Measurements from ENCODE around the gene P2RX5. TPM values are rescaled to one million over a fixed set of nuclear protein-coding genes. Genes with fewer than 3 reads are reported as not detected.
"Not testable (repeated sequence)": the region's sequence is repeated elsewhere in the genome, so short reads cannot be mapped to it uniquely, and the experiment has no call there.

Gene P2RX5
- total and polyA plus RNA-seq, 8 donors, result 1.1 to 37.5 (median 5.9) TPM; not detected in 2

DNA sequence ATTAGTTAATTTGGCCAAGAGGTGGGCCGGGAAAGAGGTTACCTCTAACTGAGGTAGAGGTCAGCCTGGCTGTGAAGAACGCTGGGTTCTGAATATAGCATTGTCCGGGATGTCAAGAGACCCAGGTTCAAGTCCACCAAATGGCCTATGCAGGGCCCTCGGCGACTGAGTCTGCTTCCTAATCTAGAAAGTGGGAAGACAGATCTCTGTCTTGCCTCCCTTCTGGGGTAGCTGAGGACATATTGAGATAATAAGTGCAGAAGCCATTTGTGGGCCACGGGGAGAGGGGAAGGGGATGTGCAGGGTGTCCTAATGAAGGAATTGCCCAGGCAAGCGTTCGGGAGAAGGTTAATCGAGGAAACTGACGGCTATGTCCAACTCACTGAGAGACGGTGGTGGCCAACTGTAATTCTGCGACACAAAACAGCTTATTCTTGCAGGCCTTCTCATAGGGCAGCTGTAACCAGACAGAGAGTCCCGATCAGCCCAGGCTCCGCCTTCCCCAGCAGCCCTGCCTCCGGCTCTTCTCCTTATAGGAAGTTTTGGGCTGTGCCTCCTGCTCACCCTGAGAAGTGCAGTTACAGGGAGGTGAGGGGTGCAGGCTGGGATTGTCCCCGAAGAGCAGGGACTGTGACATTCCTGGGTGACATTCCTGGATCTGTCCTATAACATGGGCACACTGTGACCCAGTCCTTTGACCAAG lies 43.6 kb upstream of the P2RX5 start:
- H3K4me3 ChIP-seq, result no peak overlapping the region
- no peak for TF ChIP-seq EP300 (IDR thresholded peaks at IDR 0.05)
- TF ChIP-seq, protein P1, sequence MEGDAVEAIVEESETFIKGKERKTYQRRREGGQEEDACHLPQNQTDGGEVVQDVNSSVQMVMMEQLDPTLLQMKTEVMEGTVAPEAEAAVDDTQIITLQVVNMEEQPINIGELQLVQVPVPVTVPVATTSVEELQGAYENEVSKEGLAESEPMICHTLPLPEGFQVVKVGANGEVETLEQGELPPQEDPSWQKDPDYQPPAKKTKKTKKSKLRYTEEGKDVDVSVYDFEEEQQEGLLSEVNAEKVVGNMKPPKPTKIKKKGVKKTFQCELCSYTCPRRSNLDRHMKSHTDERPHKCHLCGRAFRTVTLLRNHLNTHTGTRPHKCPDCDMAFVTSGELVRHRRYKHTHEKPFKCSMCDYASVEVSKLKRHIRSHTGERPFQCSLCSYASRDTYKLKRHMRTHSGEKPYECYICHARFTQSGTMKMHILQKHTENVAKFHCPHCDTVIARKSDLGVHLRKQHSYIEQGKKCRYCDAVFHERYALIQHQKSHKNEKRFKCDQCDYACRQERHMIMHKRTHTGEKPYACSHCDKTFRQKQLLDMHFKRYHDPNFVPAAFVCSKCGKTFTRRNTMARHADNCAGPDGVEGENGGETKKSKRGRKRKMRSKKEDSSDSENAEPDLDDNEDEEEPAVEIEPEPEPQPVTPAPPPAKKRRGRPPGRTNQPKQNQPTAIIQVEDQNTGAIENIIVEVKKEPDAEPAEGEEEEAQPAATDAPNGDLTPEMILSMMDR (IDR thresholded peaks at IDR 0.05), result no peak
- no peak for TF ChIP-seq POLR2AphosphoS5 (IDR thresholded peaks at IDR 0.05)
- TF ChIP-seq POLR2A (IDR thresholded peaks at IDR 0.05), result no peak
- H3K4me1 ChIP-seq, result peaks cover 13 to 23% (median 19%) of the 10 kb centered on the region in 4 donors
- no peaks in the 10 kb centered on the region for H3K36me3 ChIP-seq
- H3K9me3 ChIP-seq, result no peaks in the 10 kb centered on the region
- no peaks in the 10 kb centered on the region for H3K27me3 ChIP-seq
- DNase-seq, result no peak
- WGBS, 5 donors, result 73 to 82% (median 78%) methylated on average over 16 of the region's 16 CpGs
- intact Hi-C loops (cut with DNase I; ENCODE audit: low total_unique reads), result no loop called here
- peak overlapping the region in 2 of 5 donors; percentile 65 to 68 for H3K27ac ChIP-seq

DNA sequence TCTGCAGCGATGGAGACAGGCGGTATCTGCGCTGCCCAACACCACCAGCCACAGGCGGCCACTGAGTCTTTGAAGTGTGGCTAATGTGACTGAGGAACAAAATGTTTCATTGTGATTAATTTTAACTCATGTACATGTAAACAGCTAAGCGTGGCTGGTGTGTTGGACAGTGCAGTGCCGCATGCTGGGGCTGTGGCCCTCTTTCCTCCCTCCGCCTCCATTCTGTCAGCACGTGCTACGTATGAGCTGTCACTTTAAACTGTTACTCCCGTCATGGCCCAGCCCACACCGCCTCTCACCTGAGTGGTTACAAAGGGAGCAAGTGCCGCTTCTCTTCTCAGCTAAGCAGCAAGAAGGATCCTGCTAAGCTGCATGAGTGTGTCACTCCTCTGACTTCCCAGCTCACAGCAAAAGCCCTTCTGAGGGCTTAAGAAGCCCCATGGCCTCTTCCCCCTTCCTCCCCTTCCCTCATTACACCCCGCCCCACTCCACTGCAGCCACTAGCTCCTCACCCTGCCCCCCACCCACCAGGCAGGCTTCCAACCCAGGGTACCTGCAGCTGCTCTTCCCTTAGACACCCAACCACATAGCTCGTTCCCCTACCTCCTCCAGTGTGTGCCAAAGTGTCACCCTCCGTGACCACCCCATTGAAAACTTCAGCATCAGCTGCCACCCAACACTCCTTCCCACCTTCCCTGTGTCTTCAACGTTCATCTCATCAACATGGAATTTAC lies 42.8 kb upstream of the P2RX5 start:
- intact Hi-C loops (cut with DNase I; ENCODE audit: low total_unique reads), result no loop called here
- peak; percentile 73 to 81 for DNase-seq
- Histone ChIP-seq H3K27ac (peak overlapping the region; percentile 16 to 68 (median 64)), H3K4me3 (peak overlapping the region in 3 of 4 donors; percentile 25 to 36 (median 31)), H3K9me3 (no peaks in the 10 kb centered on the region), H3K27me3 (no peaks in the 10 kb centered on the region), H3K36me3 (no peaks in the 10 kb centered on the region), H3K4me1 (peaks cover 13 to 24% (median 19%) of the 10 kb centered on the region in 4 donors)
- TF ChIP-seq EP300 (IDR thresholded peaks at IDR 0.05) (no peak), POLR2A (IDR thresholded peaks at IDR 0.05) (no peak), POLR2AphosphoS5 (IDR thresholded peaks at IDR 0.05) (peak in 2 of 3 donors; percentile 32 to 49)
- TF ChIP-seq, protein P1 (IDR thresholded peaks at IDR 0.05), result no peak
- WGBS, 5 donors, result 17 to 32% (median 20%) methylated on average over 16 of the region's 16 CpGs

DNA sequence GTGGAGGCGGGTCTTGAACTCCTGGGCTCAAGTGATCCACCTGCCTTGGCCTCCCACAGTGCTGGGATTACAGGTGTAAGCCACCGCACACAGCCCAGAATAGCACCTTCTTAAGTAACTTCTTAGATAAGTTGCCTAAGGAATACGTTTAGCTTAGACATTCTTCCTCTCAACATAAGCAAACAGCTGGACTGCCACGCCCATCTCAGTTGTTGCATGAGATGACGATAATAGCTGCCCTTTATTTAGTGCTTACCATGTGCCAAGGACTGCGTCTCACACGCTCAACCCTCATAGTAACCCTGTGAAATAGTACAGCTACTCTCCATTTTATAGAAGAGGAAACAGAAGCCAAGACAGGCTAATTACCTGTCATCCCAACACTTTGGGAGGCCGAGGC lies 39.6 kb upstream of the P2RX5 start:
- no peaks in the 10 kb centered on the region for H3K36me3 ChIP-seq
- WGBS, 5 donors, result 32 to 54% (median 40%) methylated on average over 8 of the region's 8 CpGs
- peaks cover 13 to 26% (median 19%) of the 10 kb centered on the region in 4 donors for H3K4me1 ChIP-seq
- peak in 1 of 2 donors; percentile 23 for DNase-seq
- no peaks in the 10 kb centered on the region for H3K9me3 ChIP-seq
- no peak overlapping the region for H3K4me3 ChIP-seq
- no peak overlapping the region for H3K27ac ChIP-seq
- intact Hi-C loops (cut with DNase I; ENCODE audit: low total_unique reads), result no loop called here
- TF ChIP-seq, protein P1 (IDR thresholded peaks at IDR 0.05), result no peak
- H3K27me3 ChIP-seq, result no peaks in the 10 kb centered on the region

DNA sequence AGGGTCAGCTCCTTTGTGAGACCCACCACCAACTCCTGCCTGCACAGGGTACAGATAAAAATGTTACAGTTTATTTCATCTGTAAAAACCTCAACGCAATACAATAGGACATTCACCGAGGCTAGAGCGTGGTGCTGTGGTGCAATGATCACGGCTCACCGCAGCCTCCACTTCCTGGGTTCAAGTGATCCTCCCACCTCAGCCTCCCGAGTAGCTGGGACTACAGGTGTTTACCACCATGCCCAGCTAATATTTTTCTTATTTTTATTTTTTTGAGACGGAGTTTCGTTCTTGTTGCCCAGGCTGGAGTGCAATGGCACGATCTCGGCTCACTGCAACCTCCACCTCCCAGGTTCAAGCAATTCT lies 38.9 kb upstream of the P2RX5 start:
- peaks cover 13 to 26% (median 19%) of the 10 kb centered on the region in 4 donors for H3K4me1 ChIP-seq
- H3K4me3 ChIP-seq; H3K36me3 ChIP-seq; H3K9me3 ChIP-seq; intact Hi-C loops (cut with DNase I; ENCODE audit: low total_unique reads); H3K27me3 ChIP-seq; H3K27ac ChIP-seq; DNase-seq: not testable (repeated sequence)
- WGBS, 5 donors, result 89 to 94% (median 92%) methylated on average over 10 of the region's 10 CpGs

DNA sequence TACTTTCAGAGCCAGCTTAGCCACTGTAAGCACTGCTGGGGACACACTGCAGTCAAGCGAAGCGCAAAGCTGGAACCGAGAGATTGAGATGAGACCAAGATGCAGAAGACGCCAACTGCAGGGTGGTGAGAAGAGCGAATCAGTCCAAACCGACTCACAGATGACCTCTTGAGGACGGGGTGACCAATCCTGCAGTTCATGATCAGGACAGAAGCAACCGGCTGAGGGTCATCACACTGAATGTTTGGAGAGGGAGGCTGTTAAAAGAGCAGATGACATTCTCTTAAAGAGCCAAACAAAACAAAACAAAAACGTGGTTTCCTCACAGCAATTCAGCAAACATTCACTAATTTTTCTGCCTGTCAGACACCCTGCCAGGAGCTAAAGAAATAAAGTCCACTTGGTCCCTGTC lies 36.3 kb upstream of the P2RX5 start:
- intact Hi-C loops (cut with DNase I; ENCODE audit: low total_unique reads), result no loop called here
- WGBS, 5 donors, result 41 to 55% (median 47%) methylated on average over 9 of the region's 9 CpGs

More for the DNA sequence above, 36.3 kb upstream of the P2RX5 start:
- Histone ChIP-seq H3K27me3 (no peaks in the 10 kb centered on the region), H3K4me1 (peaks cover 0 to 4% (median 1%) of the 10 kb centered on the region in 4 donors), H3K27ac (no peak overlapping the region), H3K36me3 (peaks cover 0 to 1% (median 0%) of the 10 kb centered on the region in 4 donors), H3K9me3 (no peaks in the 10 kb centered on the region), H3K4me3 (no peak overlapping the region)
- TF ChIP-seq POLR2A (IDR thresholded peaks at IDR 0.05) (no peak), POLR2AphosphoS5 (IDR thresholded peaks at IDR 0.05) (no peak), EP300 (IDR thresholded peaks at IDR 0.05) (no peak)
- TF ChIP-seq, protein P1 (IDR thresholded peaks at IDR 0.05), result no peak
- DNase-seq, result peak in 1 of 2 donors; percentile 37
